ENCODE measurements around the gene MACF1.
"Not testable (repeated sequence)": the region's sequence is repeated elsewhere in the genome, so short reads cannot be mapped to it uniquely, and the experiment has no call there.

MACF1 gene

DNA sequence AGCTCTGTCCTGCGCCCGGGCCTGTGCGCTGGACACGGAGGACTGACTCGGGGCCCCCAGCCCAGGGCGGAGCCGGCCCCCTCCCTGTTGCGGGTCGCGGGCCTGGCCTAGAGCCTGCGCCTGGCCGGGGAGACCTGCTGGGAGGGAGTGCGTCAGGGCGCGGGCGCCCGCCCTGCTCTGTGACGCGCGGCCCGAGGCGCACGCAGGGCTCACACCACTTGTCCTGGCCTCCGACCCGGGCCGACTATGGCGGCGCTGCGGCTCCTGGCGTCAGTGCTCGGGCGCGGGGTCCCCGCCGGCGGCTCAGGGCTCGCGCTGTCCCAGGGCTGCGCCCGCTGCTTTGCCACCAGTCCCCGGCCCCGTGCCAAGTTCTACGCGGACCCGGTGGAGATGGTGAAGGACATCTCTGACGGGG lies 310.2 kb downstream of the MACF1 start:
- DNase-seq (ENCODE audit: low spot score), result not testable (repeated sequence)

DNA sequence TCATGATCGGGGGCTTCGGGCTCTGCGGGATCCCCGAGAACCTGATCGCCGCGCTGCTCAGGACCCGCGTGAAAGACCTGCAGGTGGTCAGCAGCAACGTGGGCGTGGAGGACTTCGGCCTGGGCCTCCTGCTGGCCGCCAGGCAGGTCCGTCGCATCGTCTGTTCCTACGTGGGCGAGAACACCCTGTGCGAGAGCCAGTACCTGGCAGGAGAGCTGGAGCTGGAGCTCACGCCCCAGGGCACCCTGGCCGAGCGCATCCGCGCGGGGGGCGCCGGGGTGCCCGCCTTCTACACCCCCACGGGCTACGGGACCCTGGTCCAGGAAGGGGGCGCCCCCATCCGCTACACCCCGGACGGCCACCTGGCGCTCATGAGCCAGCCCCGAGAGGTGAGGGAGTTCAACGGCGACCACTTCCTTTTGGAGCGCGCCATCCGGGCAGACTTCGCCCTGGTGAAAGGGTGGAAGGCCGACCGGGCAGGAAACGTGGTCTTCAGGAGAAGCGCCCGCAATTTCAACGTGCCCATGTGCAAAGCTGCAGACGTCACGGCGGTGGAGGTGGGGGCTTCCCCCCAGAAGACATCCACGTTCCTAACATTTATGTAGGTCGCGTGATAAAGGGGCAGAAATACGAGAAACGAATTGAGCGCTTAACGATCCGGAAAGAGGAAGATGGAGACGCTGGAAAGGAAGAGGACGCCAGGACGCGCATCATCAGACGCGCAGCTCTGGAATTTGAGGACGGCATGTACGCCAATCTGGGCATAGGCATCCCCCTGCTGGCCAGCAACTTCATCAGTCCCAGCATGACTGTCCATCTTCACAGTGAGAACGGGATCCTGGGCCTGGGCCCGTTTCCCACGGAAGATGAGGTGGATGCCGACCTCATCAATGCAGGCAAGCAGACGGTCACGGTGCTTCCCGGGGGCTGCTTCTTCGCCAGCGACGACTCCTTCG lies 310.9 kb downstream of the MACF1 start:
- not testable (repeated sequence) for DNase-seq (ENCODE audit: low spot score)

DNA sequence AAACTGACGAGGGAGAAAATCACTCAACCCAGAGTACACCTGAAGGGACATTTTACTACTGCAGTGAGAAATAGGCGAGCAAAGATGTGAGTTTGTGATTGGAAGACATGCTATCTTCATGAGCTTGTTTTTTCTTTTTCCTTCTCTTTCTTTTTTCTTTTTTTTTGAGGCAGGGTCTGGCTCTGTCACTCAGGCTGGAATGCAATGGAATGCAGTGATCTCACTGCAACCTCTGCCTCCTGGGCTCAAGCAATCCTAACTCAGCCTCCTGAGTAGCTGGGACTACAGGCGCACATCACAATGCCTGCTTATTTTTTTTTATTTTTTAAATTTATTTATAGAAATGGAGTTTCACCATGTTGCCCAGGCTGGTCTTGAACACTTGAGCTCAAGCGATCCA lies 312.3 kb downstream of the MACF1 start:
- DNase-seq (ENCODE audit: low spot score), result not testable (repeated sequence)

DNA sequence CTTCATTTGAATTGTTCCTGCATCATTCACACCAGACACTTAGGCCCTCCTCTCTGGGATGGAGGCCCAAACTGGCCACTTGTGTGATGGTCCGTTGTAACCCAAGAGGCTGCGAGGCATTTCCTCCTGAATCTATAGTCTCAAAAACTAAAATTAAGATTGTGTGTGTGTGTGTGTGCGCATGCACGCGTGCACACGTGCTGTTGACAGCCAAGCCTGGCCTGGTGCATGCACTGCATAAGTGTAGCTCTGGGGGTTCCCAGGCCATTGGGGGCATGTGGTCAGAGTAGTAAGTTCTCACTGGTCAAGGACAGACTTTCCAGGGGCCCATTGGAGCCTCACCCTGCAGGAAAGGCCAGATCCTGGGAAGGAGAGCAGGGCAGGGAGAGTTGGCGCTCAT lies 313.4 kb downstream of the MACF1 start:
- not testable (repeated sequence) for DNase-seq (ENCODE audit: low spot score)

DNA sequence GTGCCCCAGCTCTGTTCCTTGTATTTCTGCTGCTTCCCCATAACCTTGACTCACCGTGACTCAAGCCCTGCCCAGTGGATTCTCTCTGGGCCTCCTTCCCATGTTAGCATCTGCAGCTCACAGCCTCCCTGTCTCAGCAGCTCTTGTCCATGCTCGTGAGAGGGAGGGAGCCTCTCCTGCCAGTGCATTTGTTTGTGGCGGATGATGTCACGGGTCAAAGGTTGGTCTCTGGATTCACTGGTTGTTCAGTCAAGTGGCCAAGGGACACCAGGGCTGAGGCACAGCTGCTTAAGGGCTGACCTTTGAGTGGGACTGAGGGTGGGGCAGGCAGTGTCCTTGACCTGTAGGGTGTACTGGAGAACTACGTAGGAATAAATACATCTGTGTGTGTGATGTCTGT lies 314.9 kb downstream of the MACF1 start:
- not testable (repeated sequence) for DNase-seq (ENCODE audit: low spot score)

DNA sequence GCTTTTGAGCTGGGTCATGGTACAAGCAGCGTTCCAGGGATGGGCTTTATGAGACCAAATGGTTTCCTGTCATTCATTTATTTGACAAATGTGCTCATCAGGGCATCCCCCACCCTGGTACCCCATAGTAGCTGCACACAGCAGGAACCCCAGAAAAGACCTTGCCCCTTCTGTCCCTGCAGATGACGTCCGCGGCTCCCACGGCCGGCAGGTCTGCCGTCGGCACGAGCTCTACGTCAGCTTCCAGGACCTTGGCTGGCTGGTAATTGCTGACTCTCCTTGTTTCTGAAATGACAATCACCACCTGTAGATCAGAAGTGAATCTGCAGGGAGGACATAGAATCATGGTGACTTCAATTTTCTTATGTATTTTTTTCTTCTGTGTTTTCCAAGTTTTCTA lies 317.7 kb downstream of the MACF1 start:
- not testable (repeated sequence) for DNase-seq (ENCODE audit: low spot score)

DNA sequence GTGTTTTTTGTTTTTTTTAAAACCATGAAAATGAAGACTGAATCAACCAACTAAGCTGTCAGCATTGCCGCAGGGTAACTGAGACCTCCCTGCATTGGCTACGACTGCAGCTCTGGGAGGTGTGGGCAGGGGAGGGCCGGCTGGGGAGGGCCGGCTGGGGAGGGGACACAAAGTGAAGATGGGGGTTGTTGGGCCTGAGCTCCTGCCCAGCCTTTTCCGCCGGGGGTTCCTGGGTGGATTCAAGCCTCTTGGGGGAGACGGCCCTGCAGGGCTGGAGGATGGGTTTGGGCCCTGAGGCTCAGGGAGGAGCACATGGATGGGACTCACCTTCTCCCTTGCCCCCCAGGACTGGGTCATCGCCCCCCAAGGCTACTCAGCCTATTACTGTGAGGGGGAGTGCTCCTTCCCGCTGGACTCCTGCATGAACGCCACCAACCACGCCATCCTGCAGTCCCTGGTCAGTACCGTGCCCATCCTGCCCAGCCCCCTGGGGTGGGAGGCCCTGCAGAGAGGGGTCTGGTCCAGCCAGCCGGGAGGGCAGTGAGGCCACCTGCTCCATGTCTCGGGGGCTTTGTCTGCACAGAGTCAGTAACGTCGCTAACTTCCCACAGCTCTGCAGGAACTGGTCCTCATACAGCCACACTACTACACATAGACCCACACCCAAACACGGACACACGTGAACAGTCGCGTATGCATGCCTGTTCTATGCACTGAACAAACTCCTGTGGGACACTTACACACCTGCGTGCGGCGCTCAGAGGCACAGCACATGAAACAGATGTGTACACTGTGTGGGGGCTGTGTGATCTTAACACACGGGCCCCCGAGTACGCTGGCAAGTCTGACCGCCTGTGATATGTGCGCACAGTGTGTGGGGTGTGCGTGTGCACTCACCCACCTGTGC lies 318.4 kb downstream of the MACF1 start:
- DNase-seq (ENCODE audit: low spot score), result no peak

DNA sequence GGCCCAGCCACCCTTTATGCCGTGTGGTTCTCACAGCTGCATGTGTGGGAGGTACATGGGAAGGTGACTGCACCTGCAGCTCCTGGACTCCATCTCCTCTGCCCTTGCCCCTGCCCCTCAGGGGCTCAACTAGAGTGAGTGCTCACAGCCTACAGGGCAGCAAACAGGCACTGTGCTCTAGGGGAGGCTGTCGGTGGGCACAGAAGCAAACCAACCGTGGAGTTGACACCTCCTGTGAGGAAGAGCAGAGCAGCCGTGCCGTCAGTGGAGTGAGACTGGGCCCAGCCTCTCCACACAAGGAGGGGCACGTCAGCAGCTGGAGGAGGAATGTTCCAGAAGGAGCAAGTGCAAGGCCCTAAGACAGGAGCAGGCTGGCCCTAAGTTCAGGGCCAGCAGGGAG lies 319.7 kb downstream of the MACF1 start:
- no peak for DNase-seq (ENCODE audit: low spot score)

DNA sequence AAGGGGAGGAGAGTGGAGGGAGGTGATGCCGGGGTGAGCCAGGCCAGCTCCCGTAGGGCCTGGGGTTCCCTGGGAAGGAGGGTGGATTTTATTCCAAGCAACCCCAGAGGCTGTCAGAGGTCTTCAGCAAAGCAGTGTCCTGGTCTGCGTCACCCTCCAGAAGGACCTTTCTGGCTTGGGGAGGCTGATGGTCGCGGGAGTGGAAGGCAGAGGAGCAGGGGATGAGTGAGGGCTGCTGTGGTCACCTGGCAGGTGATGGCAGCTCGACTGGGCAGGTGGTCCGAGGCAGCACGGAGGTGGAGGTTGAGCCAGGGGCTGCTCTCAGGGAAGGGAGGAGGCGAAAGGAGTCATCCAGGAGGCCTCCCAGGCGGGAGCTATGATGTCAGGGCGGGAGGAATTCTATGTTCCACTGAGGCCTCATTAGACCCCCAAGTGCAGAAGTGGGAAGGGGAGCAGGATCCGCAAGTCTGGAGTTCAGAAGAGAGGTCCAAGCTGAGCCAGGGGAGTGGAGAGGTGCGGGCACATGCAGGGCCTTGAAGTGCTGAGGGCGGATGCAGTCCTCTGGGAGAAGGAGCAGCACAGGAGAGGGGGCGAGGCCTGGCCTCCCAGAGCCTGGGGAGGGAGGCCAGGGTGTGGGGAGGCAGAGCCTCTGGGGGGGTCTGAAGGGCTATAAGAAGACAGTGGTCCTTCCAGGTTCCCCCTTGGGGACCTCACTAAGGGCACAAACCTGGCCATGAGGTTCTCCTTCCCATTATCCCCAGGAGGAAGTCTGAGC lies 320.3 kb downstream of the MACF1 start:
- no peak for DNase-seq (ENCODE audit: low spot score)

DNA sequence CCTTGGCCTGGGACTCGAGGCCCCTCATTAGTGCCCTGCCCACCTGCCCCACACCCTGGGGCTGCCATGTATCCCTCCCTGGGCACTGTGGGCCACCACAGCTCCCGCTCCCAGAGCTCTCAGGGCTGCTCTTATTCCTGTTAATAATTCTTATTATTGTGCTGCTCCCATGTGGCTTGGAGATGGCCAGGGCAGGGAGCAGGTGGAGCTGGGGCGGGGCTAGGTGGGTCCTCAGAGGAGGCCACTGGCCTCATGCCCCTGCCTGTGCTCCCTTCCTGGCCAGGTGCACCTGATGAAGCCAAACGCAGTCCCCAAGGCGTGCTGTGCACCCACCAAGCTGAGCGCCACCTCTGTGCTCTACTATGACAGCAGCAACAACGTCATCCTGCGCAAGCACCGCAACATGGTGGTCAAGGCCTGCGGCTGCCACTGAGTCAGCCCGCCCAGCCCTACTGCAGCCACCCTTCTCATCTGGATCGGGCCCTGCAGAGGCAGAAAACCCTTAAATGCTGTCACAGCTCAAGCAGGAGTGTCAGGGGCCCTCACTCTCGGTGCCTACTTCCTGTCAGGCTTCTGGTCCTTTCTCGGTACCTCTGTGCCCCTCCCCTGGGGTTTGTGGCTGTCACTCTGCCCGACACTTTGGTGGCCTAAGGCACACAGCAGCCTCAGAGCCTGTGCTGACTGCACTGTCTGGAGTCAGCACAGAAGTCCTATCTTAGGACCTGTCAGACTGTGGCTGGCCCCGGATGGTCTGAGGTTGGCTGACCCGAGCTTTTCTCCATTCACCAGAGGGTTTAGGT lies 321.1 kb downstream of the MACF1 start:
- no peak for DNase-seq (ENCODE audit: low spot score)

DNA sequence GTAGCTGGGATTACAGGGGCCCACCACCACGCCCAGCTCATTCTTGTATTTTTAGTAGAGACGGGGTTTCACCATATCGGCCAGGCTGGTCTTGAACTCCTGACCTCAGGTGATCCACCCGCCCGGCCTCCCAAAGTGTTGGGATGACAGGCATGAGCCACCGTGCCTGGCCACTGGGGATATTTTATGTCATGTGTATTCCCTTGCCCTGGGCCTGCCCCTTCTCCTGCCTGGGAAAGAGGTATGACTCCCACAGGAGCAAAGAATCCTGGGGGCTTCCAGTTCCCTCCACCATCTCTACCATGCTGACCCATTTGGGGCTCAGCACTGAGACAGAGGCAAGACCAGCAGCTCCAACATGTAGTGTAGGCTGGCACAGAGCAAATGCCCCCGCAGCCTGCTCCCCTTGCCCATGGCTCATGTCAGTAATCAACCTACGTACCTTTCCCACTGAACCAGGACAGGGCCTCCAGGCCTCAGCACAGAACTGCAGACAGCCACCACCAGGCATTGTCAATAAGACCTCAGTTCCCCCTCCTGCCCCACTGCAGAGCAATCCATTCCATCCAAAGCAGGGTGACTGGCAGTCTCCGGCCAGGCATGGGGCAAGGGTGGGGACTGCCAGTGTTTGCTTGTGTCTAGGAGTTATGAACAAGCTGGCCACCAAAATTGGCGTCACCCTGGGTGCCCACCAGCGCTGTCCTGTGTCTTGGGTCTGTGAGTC lies 322.1 kb downstream of the MACF1 start:
- DNase-seq (ENCODE audit: low spot score), result no peak

DNA sequence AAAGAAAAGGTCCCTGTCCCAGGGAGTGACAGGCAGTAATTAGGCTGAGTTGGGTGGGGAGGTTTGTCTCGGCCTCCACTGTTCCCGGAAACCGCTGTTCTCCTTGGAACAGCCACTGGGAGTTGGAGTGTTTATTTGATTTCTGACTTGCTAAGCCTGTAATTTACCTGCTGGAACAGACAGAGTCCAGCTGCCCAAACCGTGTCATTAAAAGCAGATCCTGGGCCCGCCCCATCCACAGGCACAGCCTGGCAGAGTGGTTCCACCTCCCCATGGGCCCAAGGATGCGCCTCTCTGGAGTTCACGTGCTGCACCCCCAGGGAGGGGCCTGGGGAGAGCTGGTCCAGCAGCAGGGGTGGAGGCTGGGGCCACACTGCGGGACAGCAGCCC lies 322.7 kb downstream of the MACF1 start:
- not testable (repeated sequence) for DNase-seq (ENCODE audit: low spot score)

DNA sequence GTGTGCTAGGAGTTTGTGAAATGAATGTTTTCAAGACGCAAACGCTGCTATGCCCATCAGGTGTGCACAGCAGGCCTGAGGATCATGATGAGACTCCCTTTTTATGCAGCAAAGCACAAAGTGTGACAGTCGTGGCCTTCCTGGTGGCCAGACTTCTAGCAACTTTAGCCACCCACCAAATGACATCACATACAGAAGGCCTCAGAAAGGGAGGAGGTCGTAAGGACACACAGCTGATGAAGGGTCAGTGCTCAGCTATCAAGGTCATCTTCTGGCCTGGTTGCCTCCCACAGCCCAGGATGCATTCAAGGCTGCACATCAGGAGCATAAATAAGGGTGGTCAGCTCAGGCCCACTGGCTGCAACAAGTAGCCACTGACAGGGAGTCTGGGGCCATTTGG lies 323.6 kb downstream of the MACF1 start:
- no peak for DNase-seq (ENCODE audit: low spot score)

DNA sequence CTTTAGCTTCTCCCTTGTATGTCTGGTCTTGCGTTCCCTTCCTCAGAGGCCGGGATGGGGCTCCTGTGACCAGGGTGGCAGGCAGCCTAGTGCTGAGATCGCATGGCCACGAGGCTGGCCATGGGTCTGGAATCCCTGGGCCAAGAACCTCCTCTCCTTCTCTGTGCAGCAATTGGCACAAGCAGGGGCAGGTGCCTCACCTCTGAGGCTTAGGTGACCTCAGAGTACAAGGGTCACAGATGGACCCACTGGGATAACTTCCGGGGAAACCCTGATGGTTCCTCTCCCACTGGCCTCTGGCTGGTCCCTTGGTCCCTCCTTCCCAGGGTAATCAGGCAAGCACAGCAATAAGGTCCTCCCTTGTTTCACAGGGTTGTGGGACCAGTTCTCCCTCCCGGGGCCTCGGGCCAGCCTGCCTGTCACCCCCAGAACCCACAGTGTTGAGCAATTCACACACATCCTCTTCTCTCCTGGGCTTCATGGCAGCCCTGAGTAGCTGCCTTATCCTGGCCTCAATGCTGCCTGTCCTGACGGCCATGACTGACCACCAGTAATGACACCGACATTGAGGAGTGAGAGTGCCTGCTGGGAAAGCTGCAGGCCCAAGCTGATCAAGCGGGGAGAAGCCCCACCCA lies 325.5 kb downstream of the MACF1 start:
- no peak for DNase-seq (ENCODE audit: low spot score)

DNA sequence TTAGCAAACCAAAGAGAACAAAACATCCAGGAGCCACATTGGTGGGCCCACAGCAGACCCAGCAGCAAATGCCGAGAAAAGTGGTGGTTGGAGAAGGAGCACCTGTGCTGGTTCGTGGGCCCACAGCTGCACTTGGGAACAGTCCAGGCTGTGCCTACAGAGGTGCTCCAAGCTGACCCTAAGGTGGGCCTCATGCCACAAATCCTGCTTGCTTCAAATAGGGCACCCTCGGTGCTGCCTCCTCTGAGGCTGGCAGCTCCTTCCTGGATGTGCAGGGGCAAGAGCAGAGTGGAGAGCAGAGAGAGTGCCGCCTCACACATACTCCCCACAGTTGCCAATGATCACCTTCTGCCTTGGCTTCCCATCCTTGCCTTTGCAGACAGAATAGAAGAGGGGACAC lies 327.0 kb downstream of the MACF1 start:
- no peak for DNase-seq (ENCODE audit: low spot score)

DNA sequence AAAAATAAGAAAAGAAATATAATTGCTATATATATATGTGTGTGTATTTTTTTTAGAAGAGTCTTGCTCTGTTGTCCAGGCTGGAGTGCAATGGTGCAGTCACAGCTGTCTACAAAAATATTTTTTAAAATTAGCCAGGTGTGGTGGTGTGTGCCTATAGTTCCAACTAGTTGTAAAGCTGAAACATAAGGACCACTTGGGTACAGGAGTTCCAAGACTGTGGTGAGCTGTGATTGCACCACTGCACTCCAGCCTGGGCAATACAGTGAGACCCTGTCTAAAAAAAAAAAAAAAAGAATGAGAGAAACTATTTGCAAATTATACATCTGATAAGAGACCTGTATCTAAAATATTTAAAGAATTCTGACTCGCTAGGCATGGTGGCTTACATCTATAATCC lies 328.9 kb downstream of the MACF1 start:
- DNase-seq (ENCODE audit: low spot score), result no peak
